C4-2B (cell line): ENCODE measurements around the gene ZNF665.

Experiments
- H3K27ac ChIP-seq: fragments of 450-650 bp; 2 replicates; pipeline ENCODE4 v1.5.1; 2017
- ZFX ChIP-seq: fragments of 450-650 bp; IDR thresholded peaks from 2 replicates; pipeline ENCODE4 v1.6.1; 2017
- TF ChIP-seq, protein P1 (sequence below): fragments of 450-650 bp; conservative IDR thresholded peaks from 2 replicates; pipeline ENCODE4 v1.5.1; 2017; ENCODE audit warnings: mild to moderate bottlenecking

Gene ZNF665

DNA sequence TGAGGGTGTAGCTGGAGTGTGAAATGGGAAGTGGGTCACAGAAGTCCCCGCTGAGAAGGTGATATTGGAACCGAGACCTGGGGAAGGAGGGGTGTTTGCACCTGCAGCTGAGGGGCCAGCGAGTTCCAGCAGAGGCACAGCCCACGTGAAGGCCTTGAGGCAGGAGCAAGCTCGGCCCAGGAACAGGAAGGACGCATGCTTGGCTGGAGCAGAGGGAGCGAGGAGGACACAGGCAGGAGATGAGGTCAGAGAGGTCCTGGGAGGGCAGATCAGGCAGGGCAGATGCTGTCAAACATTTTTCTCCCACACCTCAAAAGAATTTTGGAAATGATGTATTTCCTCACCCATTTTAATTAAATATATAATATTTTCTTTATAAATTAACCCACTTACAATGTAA, 69.8 kb downstream of the ZNF665 start:
- no peak for TF ChIP-seq ZFX
- TF ChIP-seq, protein P1, sequence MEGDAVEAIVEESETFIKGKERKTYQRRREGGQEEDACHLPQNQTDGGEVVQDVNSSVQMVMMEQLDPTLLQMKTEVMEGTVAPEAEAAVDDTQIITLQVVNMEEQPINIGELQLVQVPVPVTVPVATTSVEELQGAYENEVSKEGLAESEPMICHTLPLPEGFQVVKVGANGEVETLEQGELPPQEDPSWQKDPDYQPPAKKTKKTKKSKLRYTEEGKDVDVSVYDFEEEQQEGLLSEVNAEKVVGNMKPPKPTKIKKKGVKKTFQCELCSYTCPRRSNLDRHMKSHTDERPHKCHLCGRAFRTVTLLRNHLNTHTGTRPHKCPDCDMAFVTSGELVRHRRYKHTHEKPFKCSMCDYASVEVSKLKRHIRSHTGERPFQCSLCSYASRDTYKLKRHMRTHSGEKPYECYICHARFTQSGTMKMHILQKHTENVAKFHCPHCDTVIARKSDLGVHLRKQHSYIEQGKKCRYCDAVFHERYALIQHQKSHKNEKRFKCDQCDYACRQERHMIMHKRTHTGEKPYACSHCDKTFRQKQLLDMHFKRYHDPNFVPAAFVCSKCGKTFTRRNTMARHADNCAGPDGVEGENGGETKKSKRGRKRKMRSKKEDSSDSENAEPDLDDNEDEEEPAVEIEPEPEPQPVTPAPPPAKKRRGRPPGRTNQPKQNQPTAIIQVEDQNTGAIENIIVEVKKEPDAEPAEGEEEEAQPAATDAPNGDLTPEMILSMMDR: no peak

More for the DNA sequence above, 69.8 kb downstream of the ZNF665 start:
- H3K27ac ChIP-seq: no peak overlapping the region
